Stomach (tissue), 9 donors: ENCODE measurements around the gene CLIC2. TPM values are rescaled to one million over a fixed set of nuclear protein-coding genes. Genes with fewer than 3 reads are reported as not detected.
"Not testable (repeated sequence)": the region's sequence is repeated elsewhere in the genome, so short reads cannot be mapped to it uniquely, and the experiment has no call there.

Experiments used
- DNase-seq, 2 donors: peaks; one replicate each; pipeline versions ENCODE4 v3.0.0 to v3.0.0-alpha.2; 2013 to 2019
- H3K27ac ChIP-seq, 5 donors: fragments of 200-600 bp in 4 of 5; sonication (generic) in 4 of 5; one replicate each; pipeline ENCODE4 v1.5.1; 2013 to 2019; ENCODE audit warnings: mild to moderate bottlenecking in 1 of 5, moderate library complexity in 1 of 5
- H3K27me3 ChIP-seq, 3 donors: fragments of 200-600 bp; sonication (generic); one replicate each; pipeline ENCODE4 v1.5.1; 2017 to 2019; ENCODE audit warnings: mixed run types in 1 of 3
- H3K36me3 ChIP-seq, 4 donors: fragments of 200-600 bp; sonication (generic); 1 replicate in 3 of 4; 2 replicates in 1 of 4; pipeline ENCODE4 v1.5.1; 2016 to 2019
- H3K4me1 ChIP-seq, 4 donors: fragments of 200-600 bp; sonication (generic); one replicate each; pipeline ENCODE4 v1.5.1; 2016 to 2019
- H3K4me3 ChIP-seq, 4 donors: fragments of 200-600 bp; sonication (generic) in 3 of 4; one replicate each; pipeline ENCODE4 v1.5.1; 2016 to 2019; ENCODE audit warnings: mild to moderate bottlenecking in 1 of 4
- H3K9me3 ChIP-seq, 4 donors: fragments of 200-600 bp; sonication (generic); one replicate each; pipeline ENCODE4 v1.5.1; 2016 to 2019
- CTCF ChIP-seq, 7 experiments: fragments of 450-650 bp in 4 of 7; fragments of 200-600 bp in 3 of 7; sonication (generic) in 3 of 7; IDR thresholded peaks; one replicate each; pipeline ENCODE4 v1.5.1; 2016 to 2019; ENCODE audit warnings: antibody characterized with exemption in 7 of 7, control low read depth in 2 of 7, mild to moderate bottlenecking in 1 of 7
- EP300 ChIP-seq: sonication (generic); formaldehyde crosslinking; IDR thresholded peaks from one replicate; pipeline ENCODE4 v1.6.1; 2017; ENCODE audit warnings: antibody characterized with exemption
- POLR2A ChIP-seq, 4 donors: fragments of 450-650 bp; IDR thresholded peaks; one replicate each; pipeline ENCODE4 v1.6.1; 2016; ENCODE audit warnings: antibody characterized with exemption in 4 of 4, control low read depth in 2 of 4, mild to moderate bottlenecking in 1 of 4, moderate library complexity in 1 of 4
- POLR2AphosphoS5 ChIP-seq, 3 donors: sonication (generic); formaldehyde crosslinking; IDR thresholded peaks; one replicate each; pipeline ENCODE4 v1.6.1; 2016; ENCODE audit warnings: antibody characterized with exemption in 3 of 3
- WGBS, 5 donors: extraction: QIAGEN DNeasy Blood & Tissue Kit in 3 of 5; methylation state at CpG; one replicate each; pipeline versions ENCODE4 v1.1.5 to v1.1.7; 2013 to 2018; 5-methylcytosine and 5-hydroxymethylcytosine counted together
- intact Hi-C: fragments of 100-400 bp; cut with DNase I; formaldehyde crosslinking; loops from one replicate; pipeline ENCODE4 v1.15.1; 2023; ENCODE audit warnings: low total_unique reads
- polyA plus RNA-seq, 3 donors: library from polyadenylated mRNA; stranded (reverse); fragments of 200-250 nt; gene quantifications; one replicate each; pipeline ENCODE4 v1.2.3, GENCODE V29; 2013
- total RNA-seq, 5 donors: library from RNA; depleted of rRNA; stranded (reverse); fragments of >200 nt; gene quantifications; one replicate each; pipeline versions ENCODE4 v1.1.0 to v1.2.3, GENCODE V29; 2014 to 2016
- donor health status: healthy with polysubstance abuse.
- donor health status: Bipolar disorder and iron deficiency.
- donor health status: healthy.

CLIC2 gene
- total and polyA plus RNA-seq, 8 donors = 3.5 to 10.3 (median 6.9) TPM

GRCh38 chrX:155270969-155271368 is 63.4 kb downstream of the CLIC2 start:
- Histone ChIP-seq H3K4me1 (no peaks in the 10 kb centered on the region), H3K9me3 (peaks cover 0 to 8% (median 0%) of the 10 kb centered on the region in 4 donors), H3K27me3 (no peaks in the 10 kb centered on the region), H3K4me3 (no peak overlapping the region), H3K36me3 (no peaks in the 10 kb centered on the region), H3K27ac (no peak overlapping the region)
- TF ChIP-seq POLR2AphosphoS5 (IDR thresholded peaks at IDR 0.05) = no peak
- TF ChIP-seq CTCF (IDR thresholded peaks at IDR 0.05) = no peak
- no peak for TF ChIP-seq EP300
- TF ChIP-seq POLR2A (IDR thresholded peaks at IDR 0.05) = no peak
- intact Hi-C loops = no loop called here
- 90 to 100% (median 95%) methylated on average over 1 of the region's 1 CpG for WGBS, 5 donors
- no peak for DNase-seq

- H3K4me3 ChIP-seq, H3K27ac ChIP-seq, intact Hi-C loops, H3K9me3 ChIP-seq, H3K27me3 ChIP-seq, H3K36me3 ChIP-seq, DNase-seq: not testable (repeated sequence)
- H3K4me1 ChIP-seq = peaks cover 0 to 11% (median 5%) of the 10 kb centered on the region in 4 donors
- WGBS, 5 donors = 67 to 86% (median 83%) methylated on average over 1 of the region's 1 CpG
These were observed 66.4 kb downstream of the CLIC2 start for GRCh38 chrX:155267995-155268394.

GRCh38 chrX:155266439-155266838 is 68.0 kb downstream of the CLIC2 start:
- Histone ChIP-seq H3K4me1 (peaks cover 0 to 11% (median 5%) of the 10 kb centered on the region in 4 donors), H3K36me3 (no peaks in the 10 kb centered on the region), H3K4me3 (no peak overlapping the region), H3K9me3 (peaks cover 0 to 5% (median 0%) of the 10 kb centered on the region in 4 donors), H3K27ac (no peak overlapping the region), H3K27me3 (no peaks in the 10 kb centered on the region)
- intact Hi-C loops = no loop called here
- no peak for DNase-seq
- TF ChIP-seq CTCF (IDR thresholded peaks at IDR 0.05) = no peak
- TF ChIP-seq EP300 = no peak
- no peak for TF ChIP-seq POLR2A (IDR thresholded peaks at IDR 0.05)
- TF ChIP-seq POLR2AphosphoS5 (IDR thresholded peaks at IDR 0.05) = no peak
- 81 to 100% (median 88%) methylated on average over 1 of the region's 1 CpG for WGBS, 5 donors

GRCh38 chrX:155263854-155264628 is 70.4 kb downstream of the CLIC2 start, which contains the start of gene RAB39B:
TSS of gene RAB39B (minus strand) at chrX:155264491. CDS start at chrX:155264288, 203 bp downstream.
- 3 to 30% (median 5%) methylated on average over 22 to 58 of the region's 58 CpGs for WGBS, 5 donors
- H3K27me3 ChIP-seq = no peaks in the 10 kb centered on the region
- H3K36me3 ChIP-seq = no peaks in the 10 kb centered on the region
- no peak for TF ChIP-seq EP300
- no peak for TF ChIP-seq POLR2AphosphoS5 (IDR thresholded peaks at IDR 0.05)
- TF ChIP-seq CTCF (IDR thresholded peaks at IDR 0.05) = no peak
- no peak for TF ChIP-seq POLR2A (IDR thresholded peaks at IDR 0.05)
- H3K4me3 ChIP-seq = peak within 1 kb of the TSS; percentile 38 to 52 (median 46)
- intact Hi-C loops = no loop called here
- H3K4me1 ChIP-seq = peaks cover 0 to 11% (median 5%) of the 10 kb centered on the region in 4 donors
- peak within 1 kb of the TSS in 3 of 5 donors; percentile 0 to 46 (median 16) for H3K27ac ChIP-seq
- no peaks in the 10 kb centered on the region for H3K9me3 ChIP-seq
- DNase-seq = peak; percentile 43 to 73
